Stimulated activated CD4-positive, alpha-beta T cell treated with anti-CD3 and anti-CD28 coated beads, TNF-alpha, amount 100 ng/mL, for 1 hour (primary cell): Measurements from ENCODE around the gene YBX2.
"Not testable (repeated sequence)": the region's sequence is repeated elsewhere in the genome, so short reads cannot be mapped to it uniquely, and the experiment has no call there.

Source experiments
- DNase-seq, 3 donors: peaks; one replicate each; pipeline ENCODE4 v3.0.0-alpha.2; 2020; ENCODE audit warnings: low read depth in 3 of 3, low spot score in 1 of 3

YBX2 gene

DNA sequence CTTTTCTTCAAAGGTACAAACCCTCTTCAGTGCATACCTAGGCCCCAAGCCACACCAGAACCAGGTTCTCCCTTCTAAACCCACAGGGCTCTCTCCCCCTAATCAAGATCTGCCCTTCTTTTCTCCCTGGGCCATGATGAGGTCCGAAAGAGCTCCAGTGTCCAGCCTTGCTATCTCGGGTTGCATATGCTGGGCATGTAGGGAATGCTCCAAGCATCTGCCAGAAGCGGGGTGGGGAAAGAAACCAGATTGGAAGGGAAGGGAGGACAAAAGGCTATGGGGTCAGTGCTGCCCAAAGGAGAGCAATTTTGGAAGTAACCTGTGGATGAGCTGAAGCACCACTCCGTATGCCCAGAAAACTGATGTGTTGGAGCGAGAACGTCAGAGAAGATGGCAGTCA is 45.2 kb downstream of the YBX2 start:
- no peak for DNase-seq

DNA sequence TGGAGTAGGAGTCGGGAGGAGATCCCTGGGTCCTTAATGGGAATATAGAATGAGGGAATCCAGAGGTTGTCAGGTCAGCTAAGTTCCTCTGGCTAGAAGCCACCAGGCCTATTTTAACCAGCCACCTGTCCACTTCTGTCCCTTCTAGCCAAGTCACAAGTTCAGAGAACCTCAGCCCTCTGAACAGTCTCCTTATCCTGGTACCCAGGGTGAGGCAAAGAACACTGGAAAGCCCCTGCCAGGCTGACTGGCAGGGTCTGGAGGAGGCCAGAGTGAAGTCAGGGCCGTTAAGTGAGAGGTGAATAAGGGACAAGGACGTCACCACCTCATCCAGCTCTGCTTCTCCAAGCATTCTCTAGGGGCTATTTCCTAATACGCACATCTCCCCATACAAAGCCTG is 45.6 kb downstream of the YBX2 start:
- DNase-seq, result no peak

DNA sequence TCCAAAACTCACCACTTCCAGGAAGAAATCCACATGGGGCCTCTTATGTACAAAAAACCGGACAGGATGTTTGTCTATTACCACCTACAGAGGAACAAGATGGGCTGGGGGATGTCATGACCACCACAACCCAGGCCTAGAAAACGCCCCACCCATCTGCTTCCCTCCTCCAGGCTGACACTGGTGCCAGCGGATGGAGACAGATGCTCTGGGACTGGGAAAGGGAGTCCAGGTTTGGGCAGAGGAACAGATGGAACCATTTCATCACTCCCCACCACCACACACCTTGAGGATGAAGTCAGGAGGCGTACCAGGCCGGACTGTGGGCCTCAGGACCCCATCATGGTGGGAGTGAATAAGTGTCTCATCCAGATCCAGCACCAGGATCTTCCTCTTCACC is 47.7 kb downstream of the YBX2 start:
- no peak for DNase-seq

DNA sequence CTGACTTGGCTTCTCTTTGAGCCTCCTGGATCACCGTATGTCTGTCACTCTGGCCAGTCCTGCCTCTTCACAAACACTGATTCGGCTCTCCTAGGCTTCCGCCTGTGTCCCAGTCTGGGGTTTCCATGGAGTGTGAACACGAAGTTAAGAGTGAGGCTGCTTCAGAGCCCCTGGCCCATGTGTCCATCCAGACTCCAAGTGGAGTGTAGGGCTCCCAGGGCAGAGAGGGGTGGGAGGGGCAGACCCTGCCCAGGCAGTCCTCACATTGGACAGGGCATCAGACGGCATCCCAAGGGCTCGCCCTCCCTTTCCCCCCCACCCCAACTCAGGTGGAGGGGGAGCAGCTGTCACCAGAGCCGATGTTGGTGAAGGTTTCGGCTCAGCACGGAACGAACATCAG is 50.6 kb downstream of the YBX2 start:
- not testable (repeated sequence) for DNase-seq

DNA sequence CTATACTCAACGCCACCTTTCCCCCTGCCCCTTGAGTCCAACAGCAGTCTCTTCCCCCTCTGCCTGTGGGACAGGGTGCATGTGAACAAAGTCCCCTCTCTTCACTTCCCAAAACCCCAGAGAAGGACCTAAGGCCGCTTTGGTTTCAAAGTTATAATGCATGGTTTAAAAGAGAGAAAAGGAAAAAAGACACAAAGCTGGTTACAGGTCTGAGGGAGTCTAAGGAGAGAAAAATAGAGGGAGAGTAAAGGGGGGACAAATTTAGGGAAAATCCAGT is 51.0 kb downstream of the YBX2 start:
- no peak for DNase-seq

DNA sequence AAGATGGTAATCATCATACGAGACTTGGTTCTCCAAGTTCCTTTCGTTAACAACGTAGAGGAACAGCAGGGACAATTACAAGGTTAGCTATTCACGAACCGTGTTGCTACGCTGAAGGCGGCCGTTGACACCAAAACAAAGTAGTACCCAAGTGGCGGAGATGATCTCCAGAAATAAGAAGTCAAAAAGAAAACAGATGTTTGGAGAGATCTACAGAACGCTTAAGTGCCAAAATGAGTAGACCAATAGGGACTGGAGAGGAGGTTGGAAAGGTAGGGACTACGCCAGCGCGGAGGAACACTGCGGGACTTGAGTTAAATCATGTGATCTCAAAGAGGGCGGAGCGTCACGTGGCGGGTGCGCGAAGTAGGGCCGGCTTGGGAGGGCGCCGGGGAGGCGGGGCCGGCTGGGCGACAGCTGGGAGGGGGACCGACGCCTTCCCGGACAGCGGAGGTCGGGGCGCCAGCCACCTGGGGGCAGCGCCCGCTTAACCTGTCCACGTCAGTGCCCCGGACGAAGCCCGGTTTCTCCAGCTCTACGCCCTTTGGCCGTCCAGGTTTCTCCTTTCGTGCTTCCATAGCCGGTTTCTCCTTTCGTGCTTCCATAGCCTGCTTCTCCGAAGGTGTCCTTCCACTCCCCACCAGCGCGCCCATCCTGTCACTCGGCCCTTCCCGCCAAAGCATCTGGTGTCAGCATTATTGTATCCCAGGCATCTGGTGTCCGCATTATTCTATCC is 51.6 kb downstream of the YBX2 start:
- DNase-seq, result peak; percentile 81 to 85 (median 84)

DNA sequence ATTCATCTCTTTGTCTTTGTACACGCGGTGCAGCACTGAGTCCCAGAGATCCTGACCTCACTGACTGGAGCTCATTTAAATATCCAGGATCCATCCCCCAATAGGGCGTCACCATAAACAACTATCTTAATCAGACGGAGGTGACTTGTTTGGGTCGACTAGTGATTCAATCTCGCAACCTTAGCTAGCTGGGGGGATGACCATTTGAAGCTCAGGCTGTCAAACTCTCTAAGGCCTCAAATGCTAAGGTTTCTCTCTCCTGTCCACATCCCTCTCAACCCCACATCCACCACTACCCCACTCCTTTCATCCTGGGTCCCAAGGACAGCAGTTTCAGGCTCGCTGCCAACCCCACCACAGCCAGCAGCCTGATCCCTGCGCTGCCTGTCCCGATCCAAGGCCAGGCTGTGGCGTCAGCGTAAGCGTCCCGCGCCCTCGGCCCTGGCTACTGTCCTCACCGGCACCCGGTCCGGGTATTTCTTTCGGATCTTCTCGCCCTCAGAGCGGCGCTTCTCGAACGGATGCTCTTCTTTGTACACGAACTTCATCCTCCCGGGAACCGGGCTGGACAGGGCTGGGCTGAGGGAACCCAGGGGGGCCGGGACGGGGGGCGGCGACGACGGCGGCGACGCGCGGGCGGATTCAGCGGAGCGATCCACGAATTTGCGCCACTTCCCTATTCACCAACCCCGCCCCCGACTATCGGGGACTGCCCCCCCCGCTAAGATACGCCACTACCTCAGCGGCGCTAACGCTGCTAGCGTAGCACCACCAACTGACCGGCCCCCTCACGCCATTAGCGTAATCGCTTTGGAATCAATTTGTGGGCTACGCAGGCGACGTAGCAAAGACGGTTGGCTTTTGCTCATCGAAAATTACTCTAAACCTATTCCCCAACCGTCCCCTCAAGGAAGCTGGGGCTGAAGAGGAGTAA is 52.4 kb downstream of the YBX2 start, which contains the start of gene GABARAP:
GABARAP (minus strand) TSS at position 667 of the 934 bp plus-strand sequence; CDS start at position 548, 119 bp downstream.
- DNase-seq, result peak; percentile 79 to 94 (median 92)

DNA sequence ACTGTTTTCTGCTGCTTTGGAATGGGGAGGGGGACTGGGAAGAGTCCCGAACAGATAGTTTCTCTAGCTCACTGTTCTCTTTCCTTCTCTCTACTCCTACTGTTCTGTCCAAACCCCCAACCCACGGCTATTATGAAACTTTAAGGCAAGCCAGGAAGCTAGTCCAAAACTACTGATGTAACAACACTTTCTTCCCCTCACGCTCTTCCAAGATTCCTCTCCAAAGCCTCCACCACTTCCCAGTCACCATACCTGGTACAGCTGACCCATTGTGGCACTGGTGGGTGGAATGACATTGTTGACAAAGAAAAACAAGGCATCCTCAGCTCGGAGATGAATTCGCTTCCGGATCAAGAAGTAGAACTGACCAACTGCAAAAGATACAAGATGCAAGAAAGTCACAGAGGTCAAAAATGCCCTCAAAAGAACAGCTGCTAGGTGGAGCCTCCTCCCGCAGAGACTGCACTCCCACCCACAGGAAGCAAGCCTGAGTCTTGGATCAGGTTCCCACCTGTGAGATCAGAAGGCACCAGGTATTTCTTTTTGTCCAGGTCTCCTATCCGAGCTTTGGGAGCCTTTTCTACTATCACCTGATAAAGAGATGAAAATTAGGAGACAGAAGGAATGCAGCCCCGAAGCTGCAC is 53.2 kb downstream of the YBX2 start:
- DNase-seq, result no peak

DNA sequence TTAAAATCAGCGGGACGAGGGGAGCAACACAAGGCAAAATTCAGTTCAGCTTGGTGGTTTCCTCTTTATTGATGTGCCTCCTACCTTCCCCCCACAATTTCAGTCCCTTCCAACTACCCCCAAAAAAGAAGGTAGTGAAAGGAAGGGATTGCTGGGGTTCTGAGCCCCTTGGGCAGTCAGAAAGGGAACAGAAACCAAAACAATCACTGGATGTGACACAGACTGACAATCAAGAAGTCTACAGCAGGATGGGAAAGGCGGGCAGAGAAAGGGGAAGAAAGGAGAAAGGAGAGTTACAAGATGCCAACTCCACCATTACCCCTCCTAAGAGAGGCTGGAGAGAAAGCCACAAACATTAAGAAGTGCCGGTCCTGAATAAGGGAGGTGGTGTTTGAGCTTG is 54.1 kb downstream of the YBX2 start:
- DNase-seq, result no peak

DNA sequence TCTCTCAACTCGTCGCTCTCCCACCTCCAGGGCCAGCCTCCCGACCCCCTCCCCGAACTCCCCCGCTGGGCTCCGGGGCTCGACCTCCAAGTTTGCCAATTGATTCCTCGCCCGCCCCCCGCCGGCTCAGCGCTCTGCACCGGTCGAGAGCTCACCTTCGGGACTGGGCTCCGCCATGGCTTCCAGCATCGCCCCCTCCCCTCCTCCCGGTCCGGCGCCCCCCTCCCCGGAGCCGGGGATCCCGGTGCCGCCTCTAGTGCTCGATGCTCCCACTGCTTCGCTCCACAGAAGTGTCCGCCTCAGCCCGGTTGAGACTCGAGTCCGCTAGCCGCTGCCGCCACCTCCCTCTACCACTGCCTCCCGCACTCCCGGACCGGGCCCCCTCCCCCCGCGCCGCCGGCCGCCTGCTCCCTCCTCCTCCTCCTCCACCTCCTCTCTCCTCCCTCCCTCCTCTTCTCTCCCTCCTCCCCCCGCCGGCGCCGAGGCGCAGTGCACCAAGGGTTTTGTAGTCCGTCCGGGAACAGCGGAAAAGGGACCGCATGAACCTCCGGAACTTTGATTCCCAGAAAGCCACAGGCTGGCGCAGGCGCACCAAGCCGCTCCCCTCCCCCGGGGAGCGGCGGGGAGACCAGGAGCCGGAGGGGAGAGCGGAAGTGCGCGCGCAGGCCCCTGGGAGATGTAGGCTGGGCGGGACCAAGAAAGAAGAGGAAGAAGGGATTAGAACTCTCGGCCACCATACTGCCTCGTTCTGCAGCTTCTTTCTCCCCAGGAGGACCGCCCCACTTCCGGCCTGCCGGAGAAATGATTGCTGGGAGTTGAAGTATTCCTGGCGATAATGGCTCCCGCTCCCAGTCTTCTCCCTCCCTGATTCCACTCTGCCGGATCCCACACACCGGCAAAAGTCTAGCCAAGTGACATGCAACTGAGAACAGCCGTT is 55.1 kb downstream of the YBX2 start, which contains the start of gene PHF23:
PHF23 (minus strand) TSS at position 367 of the 937 bp plus-strand sequence; CDS start at position 189, 178 bp downstream.
- peak; percentile 95 to 97 (median 97) for DNase-seq

DNA sequence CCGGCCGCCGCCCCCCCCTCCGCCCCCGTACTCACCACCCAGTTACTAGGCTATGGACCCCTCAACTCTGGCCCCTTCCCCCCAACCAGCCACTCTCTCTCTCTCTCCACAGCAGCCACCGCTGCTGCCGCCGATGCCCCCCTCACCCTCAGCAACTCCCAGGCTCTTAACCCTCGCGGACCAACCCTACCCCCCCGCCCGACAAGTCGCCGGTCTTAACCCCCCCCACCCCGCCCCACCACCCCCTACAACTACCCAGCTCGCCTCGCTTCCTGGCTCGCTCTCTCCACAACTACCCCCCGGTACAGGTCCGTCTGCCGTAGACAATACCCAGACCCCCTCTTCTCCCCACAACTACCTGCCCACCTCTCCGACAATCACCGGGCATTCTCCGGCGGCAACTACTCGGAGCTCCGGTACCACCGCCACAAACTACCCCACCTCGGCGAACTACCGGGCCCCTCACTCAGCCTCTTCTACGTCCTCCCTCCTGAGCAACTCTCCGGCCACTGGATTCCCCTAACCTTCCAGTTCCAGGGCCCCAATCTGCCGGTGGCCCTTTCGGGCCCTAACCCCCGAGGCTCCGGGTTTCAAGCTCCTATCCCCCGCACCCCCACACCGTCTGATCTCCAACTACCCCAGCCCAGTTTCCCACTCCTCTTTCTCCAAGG is 55.9 kb downstream of the YBX2 start:
- DNase-seq, result no peak
